ENCODE results near the gene DNAJB12.
A peak's percentile ranks its signal among the peaks of the same experiment; 100 is the strongest.
"Not testable (repeated sequence)": the region's sequence is repeated elsewhere in the genome, so short reads cannot be mapped to it uniquely, and the experiment has no call there.

Gene DNAJB12

GRCh38 chr10:72353028-72353964 lies 1.4 kb downstream of the DNAJB12 start:
- no peak for DNase-seq

GRCh38 chr10:72351479-72351878 lies 3.2 kb downstream of the DNAJB12 start:
- no peak for DNase-seq

- DNase-seq = no peak
Measured at GRCh38 chr10:72349438-72349837, 5.3 kb downstream of the DNAJB12 start.

GRCh38 chr10:72348282-72348681 lies 6.4 kb downstream of the DNAJB12 start:
- no peak for DNase-seq

- not testable (repeated sequence) for DNase-seq
Measured at GRCh38 chr10:72346117-72346516, 8.6 kb downstream of the DNAJB12 start.

GRCh38 chr10:72344932-72345331 lies 9.8 kb downstream of the DNAJB12 start:
- peak; percentile 40 for DNase-seq

GRCh38 chr10:72342911-72343310 lies 11.8 kb downstream of the DNAJB12 start:
- DNase-seq = no peak

GRCh38 chr10:72340510-72341261 lies 14.0 kb downstream of the DNAJB12 start:
- DNase-seq = peak; percentile 82

GRCh38 chr10:72338180-72338579 lies 16.5 kb downstream of the DNAJB12 start:
- DNase-seq = no peak

- no peak for DNase-seq
Measured at GRCh38 chr10:72337722-72338121, 17.0 kb downstream of the DNAJB12 start.

GRCh38 chr10:72337039-72337629 lies 17.6 kb downstream of the DNAJB12 start:
- peak; percentile 70 for DNase-seq

GRCh38 chr10:72336259-72337038 lies 18.3 kb downstream of the DNAJB12 start:
- DNase-seq = no peak

GRCh38 chr10:72335394-72336258 lies 19.1 kb downstream of the DNAJB12 start:
- DNase-seq = peak; percentile 43

GRCh38 chr10:72334825-72335393 lies 19.8 kb downstream of the DNAJB12 start:
- DNase-seq = peak; percentile 74

GRCh38 chr10:72334196-72334824 lies 20.4 kb downstream of the DNAJB12 start:
- DNase-seq = no peak

GRCh38 chr10:72333112-72334015 lies 21.4 kb downstream of the DNAJB12 start:
- DNase-seq = no peak

- no peak for DNase-seq
Measured at GRCh38 chr10:72332423-72333111, 22.2 kb downstream of the DNAJB12 start.

GRCh38 chr10:72331575-72332422 lies 22.9 kb downstream of the DNAJB12 start:
- peak; percentile 87 for DNase-seq
